ENCODE measurements around the gene ACTG1.

ACTG1 gene

DNA sequence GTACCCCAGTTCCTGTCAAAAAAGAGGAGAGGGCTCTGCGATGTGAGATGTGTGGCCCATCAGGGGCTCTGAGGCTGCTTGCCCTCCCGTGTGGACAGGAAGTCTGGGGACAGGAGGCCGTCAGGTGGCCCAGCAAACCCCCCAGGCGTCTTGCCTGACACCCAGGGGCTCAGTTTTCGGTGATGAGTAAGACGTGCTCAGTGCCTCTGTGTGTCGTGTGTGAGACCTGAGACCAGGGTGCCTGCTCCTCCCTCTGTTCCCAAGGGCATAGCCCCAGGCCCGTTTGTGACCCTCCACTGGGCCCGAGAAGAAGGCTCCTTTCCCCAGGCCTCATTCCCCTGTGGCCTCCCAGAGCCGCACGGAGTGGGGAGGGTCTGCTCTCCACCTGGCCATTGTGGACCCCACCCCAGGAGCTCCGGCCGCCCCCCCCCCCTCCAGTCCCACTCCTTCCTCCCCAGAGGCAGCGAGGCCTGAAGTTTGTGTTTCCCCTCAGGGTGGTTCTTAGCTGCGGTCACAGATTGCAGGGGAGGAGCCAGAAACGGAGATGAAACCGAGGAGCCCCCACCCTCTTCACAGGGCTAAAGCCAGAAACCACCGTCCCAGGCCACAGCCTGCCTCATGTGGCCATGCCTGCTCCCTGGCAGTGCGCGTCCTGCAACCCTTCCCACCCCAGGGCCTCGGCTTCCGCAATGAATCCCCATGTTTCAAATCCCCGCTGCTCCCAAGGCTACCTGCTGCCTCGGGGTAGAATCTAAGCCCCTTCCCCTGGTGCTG, 4.9 kb upstream of the ACTG1 start:
- Histone ChIP-seq H3K4me3 (ENCODE audit: low read depth, low read length) (no peak overlapping the region), H3K4me1 (peaks cover 7% of the 10 kb centered on the region), H2AFZ (no peak overlapping the region), H3K9me3 (ENCODE audit: control insufficient read depth, low read length) (no peaks in the 10 kb centered on the region), H3K27me3 (ENCODE audit: control insufficient read depth, insufficient read depth, low read length) (no peaks in the 10 kb centered on the region), H3K36me3 (ENCODE audit: control insufficient read depth, insufficient read depth, low read length) (no peaks in the 10 kb centered on the region), H3K9ac (no peak overlapping the region), H3K79me2 (peaks cover 3% of the 10 kb centered on the region), H3K27ac (no peak overlapping the region), H3K4me2 (ENCODE audit: low read length) (no peak overlapping the region)
- TF ChIP-seq, protein P1, sequence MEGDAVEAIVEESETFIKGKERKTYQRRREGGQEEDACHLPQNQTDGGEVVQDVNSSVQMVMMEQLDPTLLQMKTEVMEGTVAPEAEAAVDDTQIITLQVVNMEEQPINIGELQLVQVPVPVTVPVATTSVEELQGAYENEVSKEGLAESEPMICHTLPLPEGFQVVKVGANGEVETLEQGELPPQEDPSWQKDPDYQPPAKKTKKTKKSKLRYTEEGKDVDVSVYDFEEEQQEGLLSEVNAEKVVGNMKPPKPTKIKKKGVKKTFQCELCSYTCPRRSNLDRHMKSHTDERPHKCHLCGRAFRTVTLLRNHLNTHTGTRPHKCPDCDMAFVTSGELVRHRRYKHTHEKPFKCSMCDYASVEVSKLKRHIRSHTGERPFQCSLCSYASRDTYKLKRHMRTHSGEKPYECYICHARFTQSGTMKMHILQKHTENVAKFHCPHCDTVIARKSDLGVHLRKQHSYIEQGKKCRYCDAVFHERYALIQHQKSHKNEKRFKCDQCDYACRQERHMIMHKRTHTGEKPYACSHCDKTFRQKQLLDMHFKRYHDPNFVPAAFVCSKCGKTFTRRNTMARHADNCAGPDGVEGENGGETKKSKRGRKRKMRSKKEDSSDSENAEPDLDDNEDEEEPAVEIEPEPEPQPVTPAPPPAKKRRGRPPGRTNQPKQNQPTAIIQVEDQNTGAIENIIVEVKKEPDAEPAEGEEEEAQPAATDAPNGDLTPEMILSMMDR (IDR thresholded peaks at IDR 0.05) = no peak

DNA sequence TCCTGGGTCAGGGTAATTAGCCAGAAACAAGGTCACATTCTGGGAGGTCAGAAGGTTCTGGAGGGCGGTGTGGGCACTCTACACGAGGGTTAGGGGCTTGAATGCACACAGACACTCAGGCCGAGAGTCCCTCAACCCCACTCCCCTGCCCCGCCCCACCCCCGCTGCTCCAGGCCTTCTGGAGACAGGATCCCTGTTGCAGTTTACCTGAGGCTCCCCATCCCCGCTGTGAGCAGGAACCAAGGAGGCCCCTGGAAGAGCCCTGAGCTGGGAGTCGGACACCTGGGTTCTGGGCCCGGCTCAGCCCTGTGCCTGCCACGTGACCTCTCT, 4.4 kb upstream of the ACTG1 start:
- Histone ChIP-seq H3K4me1 (peaks cover 7% of the 10 kb centered on the region), H3K27ac (no peak overlapping the region), H3K4me2 (ENCODE audit: low read length) (no peak overlapping the region), H3K4me3 (ENCODE audit: low read depth, low read length) (no peak overlapping the region), H3K9ac (no peak overlapping the region), H3K79me2 (peaks cover 3% of the 10 kb centered on the region), H3K36me3 (ENCODE audit: control insufficient read depth, insufficient read depth, low read length) (no peaks in the 10 kb centered on the region), H3K27me3 (ENCODE audit: control insufficient read depth, insufficient read depth, low read length) (no peaks in the 10 kb centered on the region), H2AFZ (no peak overlapping the region), H3K9me3 (ENCODE audit: control insufficient read depth, low read length) (no peaks in the 10 kb centered on the region)
- TF ChIP-seq, protein P1 (IDR thresholded peaks at IDR 0.05) = no peak

DNA sequence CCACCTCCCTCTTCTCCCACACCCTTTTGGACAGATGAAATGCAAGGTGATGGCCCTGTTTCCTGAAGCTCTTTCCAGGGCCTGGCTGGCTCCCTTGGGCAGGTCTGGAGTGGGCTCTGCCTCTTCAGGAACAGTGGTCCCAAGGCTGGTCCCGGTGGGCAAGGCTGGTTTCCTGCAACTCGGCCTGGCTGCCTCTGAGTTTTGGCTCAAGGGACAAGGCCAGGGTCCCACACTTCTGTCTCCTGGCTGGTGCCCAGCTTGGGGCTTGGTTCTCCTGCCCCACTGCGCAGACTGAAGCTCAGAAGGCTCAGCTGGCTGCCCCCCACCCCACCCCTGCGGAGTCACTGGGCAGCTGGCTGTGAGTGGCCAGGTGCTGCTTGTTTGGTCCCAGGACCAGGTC, 3.8 kb upstream of the ACTG1 start:
- peaks cover 7% of the 10 kb centered on the region for H3K4me1 ChIP-seq
- H3K79me2 ChIP-seq = peaks cover 8% of the 10 kb centered on the region
- peak overlapping the region; percentile 94 for H3K4me2 ChIP-seq (ENCODE audit: low read length)
- H3K27me3 ChIP-seq (ENCODE audit: control insufficient read depth, insufficient read depth, low read length) = no peaks in the 10 kb centered on the region
- H2AFZ ChIP-seq = no peak overlapping the region
- H3K27ac ChIP-seq = peak overlapping the region; percentile 100
- no peak overlapping the region for H3K9ac ChIP-seq
- H3K36me3 ChIP-seq (ENCODE audit: control insufficient read depth, insufficient read depth, low read length) = no peaks in the 10 kb centered on the region
- TF ChIP-seq, protein P1 (IDR thresholded peaks at IDR 0.05) = no peak
- no peaks in the 10 kb centered on the region for H3K9me3 ChIP-seq (ENCODE audit: control insufficient read depth, low read length)
- H3K4me3 ChIP-seq (ENCODE audit: low read depth, low read length) = peak overlapping the region; percentile 89

DNA sequence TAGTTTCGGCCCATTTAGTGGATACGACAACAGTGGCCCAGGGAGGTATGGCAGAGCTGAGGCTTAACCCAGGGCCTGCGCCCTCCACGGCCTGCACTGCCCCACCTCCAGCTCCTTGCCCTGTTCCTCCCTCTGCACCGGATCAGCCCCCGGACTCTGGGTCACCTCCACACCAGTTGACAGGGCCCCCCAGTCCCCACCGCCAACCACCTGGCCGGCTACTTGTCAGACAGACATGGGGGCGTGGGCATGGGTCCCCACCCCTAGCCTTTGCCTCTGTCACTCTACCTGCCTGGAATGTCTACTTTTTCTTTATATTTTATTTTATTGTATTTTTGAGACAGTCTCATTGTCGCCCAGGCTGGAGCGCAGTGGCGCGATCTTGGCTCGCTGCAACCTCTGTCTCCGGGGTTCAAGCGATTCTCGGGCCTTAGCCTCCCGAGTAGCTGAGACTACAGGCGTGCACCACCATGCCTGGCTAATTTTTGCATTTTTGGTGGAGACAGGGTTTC, 3.0 kb upstream of the ACTG1 start:
- Histone ChIP-seq H3K36me3 (ENCODE audit: control insufficient read depth, insufficient read depth, low read length) (no peaks in the 10 kb centered on the region), H2AFZ (peak overlapping the region; percentile 72), H3K27me3 (ENCODE audit: control insufficient read depth, insufficient read depth, low read length) (no peaks in the 10 kb centered on the region), H3K79me2 (peaks cover 11% of the 10 kb centered on the region), H3K4me1 (peaks cover 15% of the 10 kb centered on the region), H3K4me2 (ENCODE audit: low read length) (peak overlapping the region; percentile 94), H3K27ac (peak overlapping the region; percentile 100), H3K9ac (peak overlapping the region; percentile 81), H3K4me3 (ENCODE audit: low read depth, low read length) (peak overlapping the region; percentile 89), H3K9me3 (ENCODE audit: control insufficient read depth, low read length) (no peaks in the 10 kb centered on the region)
- TF ChIP-seq, protein P1 (IDR thresholded peaks at IDR 0.05) = no peak
